ENCODE measurements around the gene PEBP1. TPM values are rescaled to one million over a fixed set of nuclear protein-coding genes. Genes with fewer than 3 reads are reported as not detected.

The PEBP1 gene
- total and polyA plus RNA-seq, 10 of the 15 experiments (the other 5 are each of a cell fraction or from before 2014, with no cell fraction given) = 79.4 to 415 (median 206) TPM

DNA sequence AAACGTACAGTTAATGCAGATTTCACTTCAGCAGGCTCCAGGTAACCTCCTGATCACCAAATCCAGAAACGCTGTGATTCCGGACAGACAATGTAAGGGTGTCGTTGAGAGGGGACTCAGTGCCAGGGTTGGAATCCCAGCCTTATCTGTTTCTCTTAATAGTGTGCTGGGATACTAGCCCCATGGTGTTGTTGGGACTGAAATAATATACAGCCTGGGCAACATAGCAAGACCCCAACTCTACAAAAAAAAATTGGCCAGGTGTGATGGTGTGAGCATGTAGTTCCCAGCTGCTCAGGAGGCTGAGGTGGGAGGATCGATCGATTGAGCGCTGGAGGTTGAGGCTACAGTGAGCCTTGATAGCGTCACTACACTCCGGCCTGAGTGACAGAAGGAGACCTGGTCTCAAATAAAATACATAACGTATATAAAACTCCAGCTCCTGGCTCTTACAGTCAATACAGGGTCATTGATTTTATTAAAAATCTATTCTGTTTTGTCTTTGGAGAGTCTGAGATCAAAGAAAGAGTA is 1.3 kb downstream of the PEBP1 start:
- H3K79me2 ChIP-seq (ENCODE audit: control insufficient read depth, insufficient read depth, low read length) = peaks cover 31% of the 10 kb centered on the region
- H3K36me3 ChIP-seq (ENCODE audit: control insufficient read depth in 2 of 2, insufficient read depth in 2 of 2, low read length in 1 of 2) = peaks cover 5 to 21% of the 10 kb centered on the region in 2 experiments
- H3K27ac ChIP-seq (ENCODE audit: control insufficient read depth, insufficient read depth) = peak overlapping the region; percentile 86
- ChIA-PET RAD21 (ENCODE audit: unreplicated experiment) (interaction anchor here (1.4 to 3.8 kb wide), 3 partner anchors 17 to 239 kb away, joined by 3 to 32 read pairs (median 23); partner anchors contain the start of gene SUDS3), POLR2A (interaction anchor here (0.5 to 1.4 kb wide), 3 partner anchors 29 to 240 kb away, joined by 3 to 6 read pairs (median 3); no protein-coding TSS in a partner anchor), SMC1A (ENCODE audit: uncharacterized antibody, unreplicated experiment) (interaction anchor here (1.3 to 3.0 kb wide), 2 partner anchors 29 to 239 kb away, joined by 4 to 15 read pairs; partner anchors contain the start of gene SUDS3), CTCF (interaction anchor here (2.7 to 3.6 kb wide), 3 partner anchors 16 to 239 kb away, joined by 13 to 28 read pairs (median 18); partner anchors contain the start of gene SUDS3)
- no peaks in the 10 kb centered on the region; the same call in 2 of the 3 replicates for H3K9me3 ChIP-seq (replicated peaks; ENCODE audit: control insufficient read depth, insufficient read depth, low read length)
- TF ChIP-seq, protein P1, sequence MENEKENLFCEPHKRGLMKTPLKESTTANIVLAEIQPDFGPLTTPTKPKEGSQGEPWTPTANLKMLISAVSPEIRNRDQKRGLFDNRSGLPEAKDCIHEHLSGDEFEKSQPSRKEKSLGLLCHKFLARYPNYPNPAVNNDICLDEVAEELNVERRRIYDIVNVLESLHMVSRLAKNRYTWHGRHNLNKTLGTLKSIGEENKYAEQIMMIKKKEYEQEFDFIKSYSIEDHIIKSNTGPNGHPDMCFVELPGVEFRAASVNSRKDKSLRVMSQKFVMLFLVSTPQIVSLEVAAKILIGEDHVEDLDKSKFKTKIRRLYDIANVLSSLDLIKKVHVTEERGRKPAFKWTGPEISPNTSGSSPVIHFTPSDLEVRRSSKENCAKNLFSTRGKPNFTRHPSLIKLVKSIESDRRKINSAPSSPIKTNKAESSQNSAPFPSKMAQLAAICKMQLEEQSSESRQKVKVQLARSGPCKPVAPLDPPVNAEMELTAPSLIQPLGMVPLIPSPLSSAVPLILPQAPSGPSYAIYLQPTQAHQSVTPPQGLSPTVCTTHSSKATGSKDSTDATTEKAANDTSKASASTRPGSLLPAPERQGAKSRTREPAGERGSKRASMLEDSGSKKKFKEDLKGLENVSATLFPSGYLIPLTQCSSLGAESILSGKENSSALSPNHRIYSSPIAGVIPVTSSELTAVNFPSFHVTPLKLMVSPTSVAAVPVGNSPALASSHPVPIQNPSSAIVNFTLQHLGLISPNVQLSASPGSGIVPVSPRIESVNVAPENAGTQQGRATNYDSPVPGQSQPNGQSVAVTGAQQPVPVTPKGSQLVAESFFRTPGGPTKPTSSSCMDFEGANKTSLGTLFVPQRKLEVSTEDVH (IDR thresholded peaks at IDR 0.05; ENCODE audit: low read depth, partially characterized antibody) = no peak
- TF ChIP-seq, protein P2, sequence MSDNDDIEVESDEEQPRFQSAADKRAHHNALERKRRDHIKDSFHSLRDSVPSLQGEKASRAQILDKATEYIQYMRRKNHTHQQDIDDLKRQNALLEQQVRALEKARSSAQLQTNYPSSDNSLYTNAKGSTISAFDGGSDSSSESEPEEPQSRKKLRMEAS (IDR thresholded peaks at IDR 0.05; ENCODE audit: low read depth, low read length) = no peak
- TF ChIP-seq HSF1 (IDR thresholded peaks at IDR 0.05; ENCODE audit: low read depth, low read length) = no peak
- ATAC-seq (no peak), FAIRE-seq (no peak), DNase-seq (ENCODE audit: low read depth, low spot score) (no peak)
- peak overlapping the region; percentile 97 for H3K9ac ChIP-seq (ENCODE audit: control insufficient read depth, insufficient read depth, low read length)
- WGBS (ENCODE audit: insufficient coverage, insufficient replicate concordance, low lambda C conversion rate, missing lambda C conversion rate) = 89% methylated on average over 10 of the region's 10 CpGs
- peak overlapping the region; percentile 86 for H3K4me3 ChIP-seq
- H3K4me1 ChIP-seq (ENCODE audit: control insufficient read depth, insufficient read depth, low read length) = peaks cover 6% of the 10 kb centered on the region
- no peaks in the 10 kb centered on the region for H3K27me3 ChIP-seq (replicated peaks in 1 of 2; ENCODE audit: control insufficient read depth in 2 of 2, insufficient read depth in 2 of 2, low read length in 1 of 2)
- H3K4me2 ChIP-seq (ENCODE audit: control insufficient read depth, insufficient read depth) = peak overlapping the region; percentile 75
- H4K20me1 ChIP-seq (ENCODE audit: control insufficient read depth, insufficient read depth) = no peaks in the 10 kb centered on the region
- intact Hi-C loops (cut with micrococcal nuclease; ENCODE audit: unreplicated experiment) = loop anchor here (10.0 kb wide), 1 partner anchor 262 kb away; no protein-coding TSS in a partner anchor
- peak overlapping the region; percentile 76; the same call in 1 of the 2 replicates for H2AFZ ChIP-seq (ENCODE audit: control insufficient read depth, low read depth, low read length)
- BruUV-seq (replicated peaks) = TSS peak; percentile 81
- in situ Hi-C loops (cut with MboI) = loop anchor here (25.0 kb wide), 1 partner anchor 1525 kb away; the partner anchor contains the start of gene PRKAB1

Data from GM12878 (cell line).